HS-5 (cell line): ENCODE data around the gene ELF2.
"Not testable (repeated sequence)": the region's sequence is repeated elsewhere in the genome, so short reads cannot be mapped to it uniquely, and the experiment has no call there.

Experiments used
- DNase-seq: peaks from one replicate; pipeline ENCODE4 v3.0.0-alpha.2; 2012; ENCODE audit warnings: low read depth

Gene ELF2

GRCh38 chr4:139077567-139078355 is 99.3 kb downstream of the ELF2 start:
- no peak for DNase-seq

GRCh38 chr4:139076016-139076744 is 100.8 kb downstream of the ELF2 start:
- DNase-seq, result no peak

- no peak for DNase-seq
Measured at GRCh38 chr4:139060591-139060990, 116.4 kb downstream of the ELF2 start.

- DNase-seq, result not testable (repeated sequence)
Measured at GRCh38 chr4:139059026-139059425, 118.0 kb downstream of the ELF2 start.

GRCh38 chr4:139054791-139055505 is 122.1 kb downstream of the ELF2 start:
- peak; percentile 28 for DNase-seq

GRCh38 chr4:139053909-139054308 is 123.1 kb downstream of the ELF2 start:
- no peak for DNase-seq

GRCh38 chr4:139050446-139050845 is 126.6 kb downstream of the ELF2 start:
- DNase-seq, result peak; percentile 20

GRCh38 chr4:139048026-139048425 is 129.0 kb downstream of the ELF2 start:
- no peak for DNase-seq

- DNase-seq, result no peak
Measured at GRCh38 chr4:139044291-139044690, 132.7 kb downstream of the ELF2 start.

GRCh38 chr4:139042981-139043460 is 134.0 kb downstream of the ELF2 start:
- no peak for DNase-seq

GRCh38 chr4:139038874-139039443 is 138.1 kb downstream of the ELF2 start:
- DNase-seq, result no peak

GRCh38 chr4:139036885-139037284 is 140.1 kb downstream of the ELF2 start:
- no peak for DNase-seq

- no peak for DNase-seq
Measured at GRCh38 chr4:139035650-139036049, 141.4 kb downstream of the ELF2 start.

GRCh38 chr4:139030614-139031235 is 146.3 kb downstream of the ELF2 start:
- DNase-seq, result peak; percentile 39

GRCh38 chr4:139029866-139030363 is 147.1 kb downstream of the ELF2 start:
- not testable (repeated sequence) for DNase-seq

GRCh38 chr4:139028191-139028661 is 148.8 kb downstream of the ELF2 start:
- no peak for DNase-seq

GRCh38 chr4:139027776-139028175 is 149.2 kb downstream of the ELF2 start:
- DNase-seq, result no peak

- DNase-seq, result no peak
Measured at GRCh38 chr4:139025841-139026240, 151.2 kb downstream of the ELF2 start.

- DNase-seq, result no peak
Measured at GRCh38 chr4:139024686-139025085, 152.3 kb downstream of the ELF2 start.

GRCh38 chr4:139022835-139023234 is 154.2 kb downstream of the ELF2 start:
- no peak for DNase-seq

- not testable (repeated sequence) for DNase-seq
Measured at GRCh38 chr4:139021071-139021470, 155.9 kb downstream of the ELF2 start.
